Jurkat, Clone E6-1 (cell line): ENCODE data around the gene TBCA. TPM values are rescaled to one million over a fixed set of nuclear protein-coding genes. Genes with fewer than 3 reads are reported as not detected.

Experiments used
- DNase-seq: peaks from one replicate; pipeline ENCODE4 v3.0.0-alpha.2; 2011; ENCODE audit warnings: low read depth, low spot score
- H3K4me3 ChIP-seq: 2 replicates; pipeline ENCODE4 v1.5.1; 2011; ENCODE audit warnings: mild to moderate bottlenecking, low read length, control low read depth, moderate library complexity
- polyA plus RNA-seq: library from polyadenylated mRNA; unstranded; fragments of >200 nt; gene quantifications from one replicate; pipeline ENCODE4 v1.2.1, GENCODE V29; 2012; ENCODE audit warnings: missing spikeins; ENCODE audit not compliant: insufficient read length, insufficient read depth

TBCA gene
- 578 TPM for polyA plus RNA-seq

- peak within 1 kb of the TSS; percentile 89 for H3K4me3 ChIP-seq
- DNase-seq: peak; percentile 93
These were observed at the start of gene TBCA for GRCh38 chr5:77775790-77776553. TSS of gene TBCA (minus strand) at chr5:77776339. CDS start at chr5:77776257, 82 bp downstream.

- no peak overlapping the region for H3K4me3 ChIP-seq
- no peak for DNase-seq
These were observed 48.8 kb upstream of the TBCA start for GRCh38 chr5:77824981-77825380.

- no peak for DNase-seq
- no peak overlapping the region for H3K4me3 ChIP-seq
These were observed 40.5 kb upstream of the TBCA start for GRCh38 chr5:77816686-77817085.

- no peak overlapping the region for H3K4me3 ChIP-seq
- no peak for DNase-seq
These were observed 36.9 kb upstream of the TBCA start for GRCh38 chr5:77812926-77813589.

GRCh38 chr5:77806213-77806843, 30.2 kb upstream of the TBCA start:
- no peak overlapping the region for H3K4me3 ChIP-seq
- DNase-seq: no peak

- H3K4me3 ChIP-seq: no peak overlapping the region
- DNase-seq: no peak
These were observed 22.3 kb upstream of the TBCA start for GRCh38 chr5:77798456-77798855.

GRCh38 chr5:77797136-77797535, 21.0 kb upstream of the TBCA start:
- DNase-seq: no peak
- H3K4me3 ChIP-seq: no peak overlapping the region

GRCh38 chr5:77795846-77796245, 19.7 kb upstream of the TBCA start:
- no peak for DNase-seq
- no peak overlapping the region for H3K4me3 ChIP-seq

GRCh38 chr5:77795268-77795667, 19.1 kb upstream of the TBCA start:
- no peak overlapping the region for H3K4me3 ChIP-seq
- no peak for DNase-seq

GRCh38 chr5:77791926-77792325, 15.8 kb upstream of the TBCA start:
- no peak overlapping the region for H3K4me3 ChIP-seq
- no peak for DNase-seq

- DNase-seq: no peak
- H3K4me3 ChIP-seq: no peak overlapping the region
These were observed 15.2 kb upstream of the TBCA start for GRCh38 chr5:77791356-77791755.

- H3K4me3 ChIP-seq: no peak overlapping the region
- no peak for DNase-seq
These were observed 9.1 kb upstream of the TBCA start for GRCh38 chr5:77785229-77785628.

GRCh38 chr5:77784735-77785134, 8.6 kb upstream of the TBCA start:
- DNase-seq: no peak
- H3K4me3 ChIP-seq: no peak overlapping the region

GRCh38 chr5:77781076-77781475, 4.9 kb upstream of the TBCA start:
- H3K4me3 ChIP-seq: no peak overlapping the region
- DNase-seq: no peak

- no peak overlapping the region for H3K4me3 ChIP-seq
- no peak for DNase-seq
These were observed 2.8 kb upstream of the TBCA start for GRCh38 chr5:77778881-77779438.

GRCh38 chr5:77778398-77778797, 2.3 kb upstream of the TBCA start:
- DNase-seq: no peak

GRCh38 chr5:77777911-77778310, 1.8 kb upstream of the TBCA start:
- DNase-seq: peak; percentile 45
- H3K4me3 ChIP-seq: no peak overlapping the region

More at GRCh38 chr5:77778398-77778797, 2.3 kb upstream of the TBCA start:
- H3K4me3 ChIP-seq: no peak overlapping the region

- no peak overlapping the region for H3K4me3 ChIP-seq
- no peak for DNase-seq
These were observed 1.2 kb upstream of the TBCA start for GRCh38 chr5:77777281-77777892.

GRCh38 chr5:77776554-77777206, 541 bp upstream of the TBCA start:
- H3K4me3 ChIP-seq: peak overlapping the region; percentile 89
- DNase-seq: no peak
